H1 (cell line): ENCODE measurements around the gene NOVA1. TPM values are rescaled to one million over a fixed set of nuclear protein-coding genes. Genes with fewer than 3 reads are reported as not detected.

ENCODE experiments used
- BCL11A ChIP-seq, 2 experiments: IDR thresholded peaks; one replicate each; pipeline ENCODE4 v1.6.1; 2011; ENCODE audit warnings: low read depth in 2 of 2, low read length in 2 of 2, mild to moderate bottlenecking in 2 of 2
- POU5F1 ChIP-seq: IDR thresholded peaks from 2 replicates; pipeline ENCODE4 v1.6.1; 2011; ENCODE audit warnings: low read depth, mild to moderate bottlenecking, low read length, moderate library complexity
- SP1 ChIP-seq: IDR thresholded peaks from 2 replicates; pipeline ENCODE4 v1.6.1; 2011; ENCODE audit warnings: low read depth, low read length
- SP4 ChIP-seq: IDR thresholded peaks from 2 replicates; pipeline ENCODE4 v1.6.1; 2012; ENCODE audit warnings: low read length, inconsistent platforms
- polyA plus RNA-seq, 7 experiments: library from polyadenylated mRNA; depleted of rRNA in 3 of 7; stranded (reverse) in 5 of 7; unstranded in 2 of 7; fragments of >200 nt in 5 of 7; fragments of 200-250 nt in 2 of 7; gene quantifications; 1 replicate in 5 of 7; 2 replicates in 1 of 7; 4 replicates in 1 of 7; pipeline versions ENCODE4 v1.2.1 to v1.2.3, GENCODE V29; 2011 to 2013; ENCODE audit warnings: missing spikeins in 2 of 7, mixed read lengths in 2 of 7
- total RNA-seq: library from RNA; stranded (reverse); fragmentation: NEBNext Ultra II Directional; extraction: Animal tissue kit (Norgen Biotek cat#: 25700); gene quantifications from 2 replicates; pipeline ENCODE4 v1.2.1, GENCODE V29; 2021

NOVA1 gene
- total and polyA plus RNA-seq, 2 of the 8 experiments (the other 6 are each of a cell fraction or from before 2014, with no cell fraction given), result 6.8 to 12.7 TPM

DNA sequence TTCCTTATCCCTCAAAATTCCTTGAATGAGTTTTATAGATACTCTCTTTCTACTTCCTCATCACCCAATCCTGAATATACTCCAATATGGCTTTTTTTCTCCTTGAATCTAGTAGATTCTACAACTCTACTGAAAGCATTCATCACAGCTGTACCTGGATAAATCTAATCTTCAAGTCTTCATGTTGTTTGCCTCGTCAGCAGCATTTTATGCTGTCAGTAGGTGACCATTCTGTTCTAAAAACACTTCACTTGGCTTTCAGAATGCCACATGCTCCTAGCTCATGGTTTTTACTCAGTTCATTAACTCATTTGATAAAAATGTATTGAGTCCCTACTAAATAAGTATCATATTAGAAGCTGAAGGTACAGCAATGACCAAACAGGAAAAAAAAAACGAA, 113.3 kb downstream of the NOVA1 start (continued):
- no peak for TF ChIP-seq POU5F1
- TF ChIP-seq SP1, result no peak
- no peak for TF ChIP-seq SP4
- no peak for TF ChIP-seq BCL11A (IDR thresholded peaks at IDR 0.05; ENCODE audit: low read depth in 2 of 2, low read length in 2 of 2)
